Neuron (in vitro differentiated cells): ENCODE measurements around the gene CBX5.
A peak's percentile ranks its signal among the peaks of the same experiment; 100 is the strongest.
"Not testable (repeated sequence)": the region's sequence is repeated elsewhere in the genome, so short reads cannot be mapped to it uniquely, and the experiment has no call there.

Source experiments
- H2AFZ ChIP-seq: one replicate; pipeline ENCODE4 v1.6.1; 2013; ENCODE audit warnings: low read depth, mild to moderate bottlenecking, inconsistent platforms, low read length, moderate library complexity
- H3K27me3 ChIP-seq: one replicate; pipeline ENCODE4 v1.6.1; 2013; ENCODE audit warnings: low read length; ENCODE audit not compliant: insufficient read depth
- H3K36me3 ChIP-seq: one replicate; pipeline ENCODE4 v1.6.1; 2013; ENCODE audit warnings: low read length; ENCODE audit not compliant: insufficient read depth
- H3K4me1 ChIP-seq: one replicate; pipeline ENCODE4 v1.6.1; 2013; ENCODE audit warnings: low read length; ENCODE audit not compliant: insufficient read depth
- H3K4me3 ChIP-seq: 2 replicates; pipeline ENCODE4 v1.5.1; 2013; ENCODE audit warnings: mild to moderate bottlenecking, low read length, moderate library complexity
- H3K9me3 ChIP-seq: one replicate; pipeline ENCODE4 v1.6.1; 2013; ENCODE audit warnings: low read length

CBX5 gene

DNA sequence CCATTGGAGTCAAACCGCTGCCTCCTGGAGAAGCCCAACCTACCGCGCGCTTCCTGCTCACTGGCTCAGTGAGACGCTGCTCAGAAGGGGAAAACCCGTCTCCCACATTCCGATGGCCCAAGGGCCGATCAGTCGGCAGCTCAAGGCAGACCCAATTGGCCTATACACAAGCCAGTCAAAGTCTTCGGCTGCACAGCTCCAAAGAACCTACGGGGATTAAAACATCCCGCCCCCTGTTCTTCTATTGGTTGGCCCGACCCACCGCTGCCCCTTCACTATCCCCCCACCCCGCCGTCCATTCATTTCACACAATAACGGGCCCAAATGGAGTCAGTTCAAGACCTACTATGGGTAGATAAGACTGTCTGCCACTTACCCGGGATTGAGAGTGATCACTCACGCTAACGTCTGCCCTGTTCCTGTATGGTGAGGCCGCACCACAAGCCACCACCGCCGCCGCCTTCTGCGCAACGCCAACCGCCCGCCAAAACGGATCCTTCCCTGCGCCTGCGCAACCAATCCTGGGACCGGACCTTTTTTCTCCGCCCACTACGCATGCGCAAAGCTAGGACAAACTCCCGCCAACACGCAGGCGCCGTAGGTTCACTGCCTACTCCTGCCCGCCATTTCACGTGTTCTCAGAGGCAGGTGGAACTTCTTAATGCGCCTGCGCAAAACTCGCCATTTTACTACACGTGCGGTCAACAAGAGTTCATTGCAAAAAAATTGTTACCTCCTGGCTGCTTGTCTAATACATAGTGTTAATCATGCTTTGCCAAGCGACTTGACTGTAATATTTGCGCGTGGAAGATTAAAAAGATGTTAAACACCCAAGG, at the start of gene CBX5:
TSS of gene CBX5 (minus strand) at position 491 of the 836 bp plus-strand sequence. CDS start 22,472 bp downstream, outside the sequence.
- Histone ChIP-seq H3K4me1 (peaks cover 30% of the 10 kb centered on the region), H2AFZ (no peak within 1 kb of the TSS), H3K9me3 (no peaks in the 10 kb centered on the region), H3K27me3 (no peaks in the 10 kb centered on the region), H3K36me3 (peaks cover 38% of the 10 kb centered on the region), H3K4me3 (peak within 1 kb of the TSS; percentile 67)

DNA sequence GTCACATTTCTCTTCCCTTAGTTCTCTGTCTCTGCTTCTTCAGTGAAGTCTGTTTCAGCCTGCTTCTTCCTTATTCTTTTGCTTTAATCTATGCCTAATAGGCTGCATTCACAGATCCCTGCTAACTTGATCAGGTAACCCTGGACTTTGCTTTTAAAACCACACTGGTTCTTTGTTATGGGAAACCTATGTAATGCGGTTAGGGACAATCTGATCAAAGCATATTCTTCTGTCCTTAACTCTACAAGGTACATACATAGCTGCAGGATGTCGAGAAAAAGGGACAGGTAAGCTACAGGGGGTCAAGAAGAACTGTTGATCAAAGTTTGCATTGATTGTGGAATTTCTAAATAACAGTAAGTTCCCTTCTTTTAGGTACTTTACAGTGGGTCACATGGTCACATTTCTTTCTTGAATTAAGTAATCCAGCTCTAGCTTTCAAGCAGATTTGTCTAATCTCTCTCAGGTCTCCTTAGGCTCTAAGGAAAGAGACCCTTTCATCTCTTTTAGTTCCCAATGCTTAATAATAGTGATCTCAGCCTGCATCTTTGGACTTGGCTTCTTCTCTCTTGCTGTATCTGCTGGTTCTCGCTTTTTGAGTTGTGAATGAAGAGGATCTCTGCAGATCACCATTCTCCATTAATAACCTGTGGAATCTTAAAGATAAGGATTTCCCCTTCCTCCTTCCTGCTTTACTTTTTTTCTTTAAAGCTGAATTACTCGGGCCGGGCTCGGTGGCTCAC, 48.8 kb upstream of the CBX5 start:
- H3K9me3 ChIP-seq: no peaks in the 10 kb centered on the region
- H3K4me3 ChIP-seq: no peak overlapping the region
- H3K36me3 ChIP-seq: peaks cover 11% of the 10 kb centered on the region
- no peaks in the 10 kb centered on the region for H3K27me3 ChIP-seq
- no peak overlapping the region for H2AFZ ChIP-seq
- H3K4me1 ChIP-seq: peaks cover 7% of the 10 kb centered on the region

- Histone ChIP-seq H2AFZ (peak overlapping the region; percentile 44), H3K4me3 (peak overlapping the region; percentile 96)
- H3K27me3 ChIP-seq, H3K9me3 ChIP-seq, H3K4me1 ChIP-seq, H3K36me3 ChIP-seq: not testable (repeated sequence)
These were observed 45.7 kb upstream of the CBX5 start for GRCh38 chr12:54325442-54326109.

DNA sequence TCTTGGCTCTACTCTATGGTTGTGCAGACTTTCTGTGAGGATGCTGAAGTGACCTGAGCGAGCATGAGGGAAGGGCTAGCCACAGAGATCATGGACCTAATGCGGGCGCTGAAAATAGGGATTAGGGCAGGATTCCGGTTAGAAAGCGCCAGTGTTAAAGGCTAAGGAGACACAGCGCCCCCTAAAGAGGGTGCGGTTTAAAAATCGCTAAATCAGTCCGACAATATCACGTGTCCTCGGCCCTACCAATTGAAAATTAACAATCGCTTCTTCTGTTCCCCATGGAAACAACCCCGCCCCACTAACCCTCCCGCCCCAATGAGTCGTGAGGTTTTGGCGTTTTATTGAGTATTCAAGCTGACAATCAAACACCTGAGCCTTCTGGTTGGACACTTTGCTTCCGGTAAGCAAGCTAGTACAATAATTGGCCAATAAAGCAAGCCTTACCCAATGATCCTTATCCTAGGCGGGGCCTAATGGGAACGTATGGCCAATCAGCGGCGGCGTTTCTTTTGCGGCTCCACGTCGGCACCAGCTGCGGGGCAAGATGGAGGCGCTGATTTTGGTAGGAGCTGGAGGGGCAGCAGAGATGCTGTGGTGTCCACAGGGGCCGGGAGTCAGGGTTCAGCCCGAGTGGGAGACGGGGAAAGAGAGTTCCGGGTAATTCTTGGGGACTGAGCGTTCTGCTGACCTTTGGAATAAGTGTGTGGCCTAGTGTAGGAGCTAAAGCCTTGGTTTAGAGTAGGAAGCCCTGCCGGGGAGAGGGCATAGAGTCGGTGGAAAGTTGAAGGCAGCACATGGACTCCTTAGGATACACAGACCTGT, 44.9 kb upstream of the CBX5 start, which contains the start of gene COPZ1:
TSS of gene COPZ1 (plus strand) at position 515 of the 825 bp plus-strand sequence. CDS start at position 548, 33 bp downstream.
- H3K36me3 ChIP-seq: peaks cover 7% of the 10 kb centered on the region
- no peaks in the 10 kb centered on the region for H3K9me3 ChIP-seq
- H3K4me1 ChIP-seq: peaks cover 7% of the 10 kb centered on the region
- peak within 1 kb of the TSS; percentile 96 for H3K4me3 ChIP-seq
- H3K27me3 ChIP-seq: no peaks in the 10 kb centered on the region
- peak within 1 kb of the TSS; percentile 59 for H2AFZ ChIP-seq

DNA sequence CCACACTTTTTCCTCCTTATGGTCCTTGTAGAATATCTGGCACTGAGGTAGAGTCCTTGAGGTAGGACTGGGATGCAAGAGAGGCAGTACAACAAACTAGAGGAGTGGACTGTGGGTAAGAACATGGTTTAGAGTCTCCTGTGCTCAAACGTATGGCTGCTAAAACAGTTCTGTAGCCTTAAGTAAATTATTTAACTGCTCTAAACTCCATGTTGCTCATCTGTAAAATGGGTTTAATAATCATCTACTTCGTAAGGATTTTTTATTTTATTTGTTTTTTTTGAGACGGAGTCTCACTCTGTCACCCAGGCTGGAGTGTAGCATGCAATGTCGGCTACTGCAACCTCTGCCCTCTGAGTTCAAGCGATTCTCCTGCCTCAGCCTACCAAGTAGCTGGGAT, 41.4 kb upstream of the CBX5 start:
- Histone ChIP-seq H3K4me1 (peaks cover 7% of the 10 kb centered on the region), H3K4me3 (no peak overlapping the region), H3K27me3 (no peaks in the 10 kb centered on the region)

DNA sequence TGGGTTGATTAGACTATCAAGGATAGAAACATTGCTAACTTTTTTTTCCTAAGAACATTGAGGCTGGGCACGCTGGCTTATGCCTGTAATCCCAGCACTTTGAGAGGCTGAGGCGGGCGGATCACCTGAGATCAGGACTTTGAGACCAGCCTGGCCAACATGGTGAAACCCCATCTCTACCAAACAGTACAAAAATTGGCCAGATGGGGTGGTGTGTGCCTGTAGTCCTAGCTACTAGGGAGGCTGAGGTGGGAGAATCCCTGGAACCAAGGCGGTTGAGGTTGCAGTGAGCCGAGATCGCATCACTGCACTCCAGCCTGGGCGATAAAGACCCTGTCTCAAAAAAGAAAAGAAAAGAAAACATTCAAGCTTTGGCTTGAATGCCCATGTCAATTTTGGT, 32.4 kb upstream of the CBX5 start:
- not testable (repeated sequence) for H3K4me3 ChIP-seq, H3K4me1 ChIP-seq, H2AFZ ChIP-seq, H3K9me3 ChIP-seq, H3K27me3 ChIP-seq, H3K36me3 ChIP-seq

More for the DNA sequence above, 41.4 kb upstream of the CBX5 start:
- Histone ChIP-seq H3K9me3 (no peaks in the 10 kb centered on the region), H2AFZ (no peak overlapping the region), H3K36me3 (no peaks in the 10 kb centered on the region)

DNA sequence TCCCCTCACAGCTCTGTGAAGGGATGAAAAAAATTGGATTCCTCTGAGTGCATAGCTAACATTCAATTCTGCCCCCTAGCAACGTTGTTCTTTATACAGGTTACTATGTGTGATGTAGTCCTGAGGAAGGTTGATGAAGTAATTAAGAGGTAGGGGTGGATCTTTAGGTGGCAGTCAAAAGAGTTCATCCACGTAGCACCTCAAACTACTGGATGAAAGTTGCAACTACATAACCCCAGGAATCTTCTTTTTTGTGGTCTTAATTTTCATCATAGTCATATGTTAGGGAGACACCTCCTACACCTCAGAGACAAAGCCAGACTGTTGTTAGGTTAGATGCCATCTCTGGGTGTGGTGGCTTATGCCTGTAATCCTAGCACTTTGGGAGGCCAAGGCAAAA, 31.1 kb upstream of the CBX5 start:
- Histone ChIP-seq H2AFZ (no peak overlapping the region), H3K27me3 (no peaks in the 10 kb centered on the region), H3K9me3 (no peaks in the 10 kb centered on the region), H3K4me3 (no peak overlapping the region), H3K36me3 (no peaks in the 10 kb centered on the region), H3K4me1 (no peaks in the 10 kb centered on the region)

DNA sequence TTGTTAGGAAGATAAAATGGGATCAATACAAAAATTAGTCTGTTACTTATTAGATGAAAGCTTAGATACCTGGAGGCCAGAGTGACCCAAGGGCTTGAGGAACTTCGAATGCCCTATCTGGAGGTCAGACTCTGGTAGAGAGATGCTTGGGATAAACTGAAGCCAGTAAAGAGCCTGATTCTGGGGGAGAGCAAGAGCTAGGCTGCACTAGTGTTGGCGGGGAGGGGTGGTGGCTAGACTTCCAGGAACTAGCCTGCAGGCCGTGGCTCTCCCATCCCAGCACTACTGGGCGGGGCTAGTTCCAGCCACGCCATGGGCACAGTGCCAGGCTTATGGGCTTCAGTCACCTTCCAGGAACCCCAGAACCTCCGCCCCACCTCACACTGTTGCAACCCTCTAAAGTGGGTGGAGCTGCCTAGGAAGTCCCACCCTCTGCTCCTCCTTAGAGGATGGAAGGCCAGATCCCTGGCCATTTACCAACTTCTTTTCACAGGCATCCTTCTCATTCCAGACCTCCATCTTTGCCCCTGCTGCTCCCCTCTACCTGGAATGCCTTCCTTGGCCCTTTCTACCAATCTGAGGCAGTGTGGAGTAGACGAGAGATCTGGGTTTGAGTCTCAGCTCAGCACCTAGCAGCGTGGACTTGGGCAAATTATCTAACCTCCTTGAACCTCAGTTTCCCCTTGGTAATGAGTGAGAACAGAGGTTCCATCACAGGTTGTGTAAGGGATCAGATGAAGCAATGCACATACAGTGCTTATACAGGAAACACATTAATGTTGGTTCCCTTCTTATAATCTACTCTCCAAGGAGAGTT, 27.2 kb upstream of the CBX5 start:
- Histone ChIP-seq H3K4me3 (no peak overlapping the region), H2AFZ (no peak overlapping the region), H3K27me3 (peaks cover 12% of the 10 kb centered on the region), H3K9me3 (no peaks in the 10 kb centered on the region), H3K4me1 (peaks cover 3% of the 10 kb centered on the region), H3K36me3 (no peaks in the 10 kb centered on the region)

GRCh38 chr12:54304187-54304810, 24.4 kb upstream of the CBX5 start:
- Histone ChIP-seq H3K36me3 (no peaks in the 10 kb centered on the region), H3K4me1 (peaks cover 17% of the 10 kb centered on the region), H3K4me3 (no peak overlapping the region), H2AFZ (no peak overlapping the region), H3K9me3 (no peaks in the 10 kb centered on the region), H3K27me3 (peaks cover 28% of the 10 kb centered on the region)

GRCh38 chr12:54303640-54304039, 23.7 kb upstream of the CBX5 start:
- peaks cover 31% of the 10 kb centered on the region for H3K27me3 ChIP-seq
- H3K4me1 ChIP-seq: peaks cover 17% of the 10 kb centered on the region
- no peaks in the 10 kb centered on the region for H3K9me3 ChIP-seq
- H3K4me3 ChIP-seq: no peak overlapping the region
- H3K36me3 ChIP-seq: no peaks in the 10 kb centered on the region
- no peak overlapping the region for H2AFZ ChIP-seq

GRCh38 chr12:54301428-54302048, 21.6 kb upstream of the CBX5 start:
- Histone ChIP-seq H3K4me1 (peaks cover 17% of the 10 kb centered on the region), H3K9me3 (no peaks in the 10 kb centered on the region), H3K4me3 (no peak overlapping the region), H3K27me3 (peaks cover 31% of the 10 kb centered on the region), H2AFZ (no peak overlapping the region), H3K36me3 (no peaks in the 10 kb centered on the region)
